NT2/D1 (cell line): ENCODE data around the gene TPM3.

Experiments
- DNase-seq: peaks from one replicate; pipeline ENCODE4 v3.0.0-alpha.2; 2011; ENCODE audit warnings: low read depth, low spot score
- H3K27me3 ChIP-seq: 2 replicates; pipeline ENCODE4 v1.6.0; 2011; ENCODE audit warnings: mild to moderate bottlenecking; ENCODE audit not compliant: insufficient read length, insufficient read depth
- H3K36me3 ChIP-seq: 2 replicates; pipeline ENCODE4 v1.6.1; 2011; ENCODE audit warnings: mild to moderate bottlenecking, low read length, mixed read lengths; ENCODE audit not compliant: insufficient read depth, insufficient read length
- H3K4me1 ChIP-seq: 2 replicates; pipeline ENCODE4 v1.5.1; 2011; ENCODE audit not compliant: insufficient read depth, insufficient read length
- H3K4me3 ChIP-seq: 2 replicates; pipeline ENCODE4 v1.5.1; 2011; ENCODE audit warnings: low read depth; ENCODE audit not compliant: insufficient read length
- H3K9ac ChIP-seq: 2 replicates; pipeline ENCODE4 v1.6.0; 2011; ENCODE audit warnings: low read depth; ENCODE audit not compliant: insufficient read length
- H3K9me3 ChIP-seq: 2 replicates; pipeline ENCODE4 v1.5.1; 2011; ENCODE audit warnings: mild to moderate bottlenecking, low read length; ENCODE audit not compliant: insufficient read depth
- SUZ12 ChIP-seq: IDR thresholded peaks from 2 replicates; pipeline ENCODE4 v1.6.1; 2011; ENCODE audit not compliant: insufficient read length, insufficient read depth; ENCODE audit errors: extremely low read depth
- YY1 ChIP-seq: IDR thresholded peaks from 2 replicates; pipeline ENCODE4 v1.6.1; 2011; ENCODE audit not compliant: insufficient read length, insufficient read depth
- ZNF274 ChIP-seq: IDR thresholded peaks from 2 replicates; pipeline ENCODE4 v1.6.1; 2011; ENCODE audit warnings: mild to moderate bottlenecking, low read depth, low read length

TPM3 gene

GRCh38 chr1:154183046-154183915 is 8.6 kb downstream of the TPM3 start:
- peaks cover 6% of the 10 kb centered on the region for H3K4me1 ChIP-seq
- peak; percentile 99 for DNase-seq
- peak overlapping the region; percentile 99 for H3K4me3 ChIP-seq
- H3K27me3 ChIP-seq: no peaks in the 10 kb centered on the region
- H3K36me3 ChIP-seq: peaks cover 35% of the 10 kb centered on the region
- peak; percentile 40 for TF ChIP-seq YY1
- TF ChIP-seq ZNF274: no peak
- no peaks in the 10 kb centered on the region for H3K9me3 ChIP-seq
- H3K9ac ChIP-seq: peak overlapping the region; percentile 99

- Histone ChIP-seq H3K9ac (peak overlapping the region; percentile 99), H3K4me1 (peaks cover 6% of the 10 kb centered on the region), H3K9me3 (no peaks in the 10 kb centered on the region), H3K36me3 (peaks cover 43% of the 10 kb centered on the region), H3K4me3 (peak overlapping the region; percentile 99), H3K27me3 (no peaks in the 10 kb centered on the region)
- DNase-seq: peak; percentile 39
- no peak for TF ChIP-seq YY1
- TF ChIP-seq SUZ12: no peak
- TF ChIP-seq ZNF274: no peak
Observed at GRCh38 chr1:154182344-154183045, 9.4 kb downstream of the TPM3 start.

GRCh38 chr1:154181944-154182343 is 10.0 kb downstream of the TPM3 start:
- H3K9me3 ChIP-seq: no peaks in the 10 kb centered on the region
- H3K9ac ChIP-seq: peak overlapping the region; percentile 99
- no peak for TF ChIP-seq ZNF274
- no peak for TF ChIP-seq YY1
- no peak for TF ChIP-seq SUZ12
- H3K4me3 ChIP-seq: peak overlapping the region; percentile 99
- no peak for DNase-seq
- H3K4me1 ChIP-seq: peaks cover 6% of the 10 kb centered on the region
- H3K36me3 ChIP-seq: peaks cover 48% of the 10 kb centered on the region
- H3K27me3 ChIP-seq: no peaks in the 10 kb centered on the region

GRCh38 chr1:154179946-154180687 is 11.8 kb downstream of the TPM3 start:
- H3K4me3 ChIP-seq: peak overlapping the region; percentile 22
- no peak for TF ChIP-seq YY1
- no peak for TF ChIP-seq SUZ12
- TF ChIP-seq ZNF274: no peak
- peak overlapping the region; percentile 65 for H3K9ac ChIP-seq
- H3K36me3 ChIP-seq: peaks cover 66% of the 10 kb centered on the region
- DNase-seq: no peak
- H3K9me3 ChIP-seq: no peaks in the 10 kb centered on the region
- peaks cover 6% of the 10 kb centered on the region for H3K4me1 ChIP-seq
- H3K27me3 ChIP-seq: no peaks in the 10 kb centered on the region

- peak overlapping the region; percentile 0 for H3K4me3 ChIP-seq
- H3K36me3 ChIP-seq: peaks cover 73% of the 10 kb centered on the region
Observed at GRCh38 chr1:154178911-154179811, 12.7 kb downstream of the TPM3 start.

GRCh38 chr1:154178013-154178412 is 13.9 kb downstream of the TPM3 start:
- H3K9ac ChIP-seq: no peak overlapping the region
- no peaks in the 10 kb centered on the region for H3K9me3 ChIP-seq
- TF ChIP-seq ZNF274 (no peak), SUZ12 (no peak), YY1 (no peak)
- peaks cover 4% of the 10 kb centered on the region for H3K4me1 ChIP-seq
- peaks cover 80% of the 10 kb centered on the region for H3K36me3 ChIP-seq
- H3K27me3 ChIP-seq: no peaks in the 10 kb centered on the region
- no peak for DNase-seq
- no peak overlapping the region for H3K4me3 ChIP-seq

More at GRCh38 chr1:154178911-154179811, 12.7 kb downstream of the TPM3 start:
- TF ChIP-seq SUZ12 (no peak), ZNF274 (no peak), YY1 (no peak)
- Histone ChIP-seq H3K27me3 (no peaks in the 10 kb centered on the region), H3K9ac (peak overlapping the region; percentile 26), H3K4me1 (peaks cover 5% of the 10 kb centered on the region), H3K9me3 (no peaks in the 10 kb centered on the region)
- DNase-seq: no peak
